Caco-2 (cell line): ENCODE results near the gene IMPG1. TPM values are rescaled to one million over a fixed set of nuclear protein-coding genes. Genes with fewer than 3 reads are reported as not detected.

ENCODE experiments used
- BruUV-seq: library from RNA; stranded (reverse); fragments of 400-500 nt; replicated peaks from 2 replicates; lab custom pipeline; 2021; lab: Mats Ljungman, UMichigan
- CTCF ChIA-PET: fragments of 300-600 bp; sonication (Branson Sonifier 250); formaldehyde crosslinking; loops from one replicate; lab custom pipeline; 2022; ENCODE audit warnings: antibody characterized with exemption; lab: Charles Lee
- POLR2A ChIA-PET: fragments of 300-600 bp; sonication (Branson Sonifier 250); formaldehyde crosslinking; loops from one replicate; lab custom pipeline; 2022; ENCODE audit warnings: antibody characterized with exemption; lab: Charles Lee
- DNase-seq, 2 experiments: peaks; one replicate each; pipeline versions ENCODE4 v3.0.0 to v3.0.0-alpha.2; 2020 to 2022
- H3K27me3 ChIP-seq: replicated peaks from 2 replicates; pipeline ENCODE4 v1.6.0; 2011; ENCODE audit warnings: low read length; ENCODE audit not compliant: control insufficient read depth, insufficient read depth
- H3K36me3 ChIP-seq: 2 replicates; pipeline ENCODE4 v1.5.1; 2011; ENCODE audit warnings: low read length; ENCODE audit not compliant: control insufficient read depth, insufficient read depth
- H3K4me1 ChIP-seq: fragments of 250-450 bp; sonication (Bioruptor Pico); 2 replicates; pipeline ENCODE4 v1.5.1; 2020; ENCODE audit warnings: mild to moderate bottlenecking
- H3K4me3 ChIP-seq: 2 replicates; pipeline ENCODE4 v1.5.1; 2011; ENCODE audit warnings: low read depth, mild to moderate bottlenecking, control low read depth, low read length
- H3K9me3 ChIP-seq: fragments of 250-450 bp; sonication (Bioruptor Pico); 2 replicates; pipeline ENCODE4 v1.5.1; 2020; ENCODE audit warnings: mild to moderate bottlenecking, moderate library complexity
- H3K27ac Mint-ChIP-seq: one replicate; pipeline ENCODE4 v1.8.0; 2022; ENCODE audit warnings: mixed read lengths; ENCODE audit not compliant: unreplicated experiment
- H3K27me3 Mint-ChIP-seq: one replicate; pipeline ENCODE4 v1.8.0; 2022; ENCODE audit warnings: mixed read lengths; ENCODE audit not compliant: insufficient read depth, unreplicated experiment
- H3K36me3 Mint-ChIP-seq: one replicate; pipeline ENCODE4 v1.8.0; 2022; ENCODE audit warnings: mild to moderate bottlenecking, mixed read lengths; ENCODE audit not compliant: insufficient read depth, unreplicated experiment
- H3K4me1 Mint-ChIP-seq: one replicate; pipeline ENCODE4 v1.8.0; 2022; ENCODE audit warnings: low read depth, mixed read lengths; ENCODE audit not compliant: unreplicated experiment
- H3K4me3 Mint-ChIP-seq: one replicate; pipeline ENCODE4 v1.8.0; 2022; ENCODE audit warnings: mild to moderate bottlenecking, moderate library complexity, mixed read lengths; ENCODE audit not compliant: unreplicated experiment
- H3K9me3 Mint-ChIP-seq: one replicate; pipeline ENCODE4 v1.8.0; 2022; ENCODE audit warnings: mixed read lengths; ENCODE audit not compliant: unreplicated experiment
- CTCF ChIP-seq, 2 experiments: fragments of 200-600 bp in 1 of 2; IDR thresholded peaks; 1 replicate in 1 of 2; 2 replicates in 1 of 2; pipeline versions ENCODE4 v1.5.1 to v1.8.0; 2011 to 2022; ENCODE audit warnings: antibody characterized with exemption in 1 of 2, control low read depth in 1 of 2, inconsistent platforms in 1 of 2, low read depth in 1 of 2, low read length in 1 of 2, mild to moderate bottlenecking in 1 of 2, moderate library complexity in 1 of 2; ENCODE audit not compliant: insufficient read depth in 1 of 2, severe bottlenecking in 1 of 2, unreplicated experiment in 1 of 2
- intact Hi-C: fragments of 100-400 bp; cut with micrococcal nuclease; formaldehyde crosslinking; loops from one replicate; pipeline ENCODE4 v1.10.0; 2022; ENCODE audit not compliant: unreplicated experiment
- total RNA-seq: library from RNA; stranded (reverse); gene quantifications from 2 replicates; pipeline ENCODE4 v1.2.3, GENCODE V29; 2022

The IMPG1 gene
- total RNA-seq, 1 experiment from 2014 or later = not detected

DNA sequence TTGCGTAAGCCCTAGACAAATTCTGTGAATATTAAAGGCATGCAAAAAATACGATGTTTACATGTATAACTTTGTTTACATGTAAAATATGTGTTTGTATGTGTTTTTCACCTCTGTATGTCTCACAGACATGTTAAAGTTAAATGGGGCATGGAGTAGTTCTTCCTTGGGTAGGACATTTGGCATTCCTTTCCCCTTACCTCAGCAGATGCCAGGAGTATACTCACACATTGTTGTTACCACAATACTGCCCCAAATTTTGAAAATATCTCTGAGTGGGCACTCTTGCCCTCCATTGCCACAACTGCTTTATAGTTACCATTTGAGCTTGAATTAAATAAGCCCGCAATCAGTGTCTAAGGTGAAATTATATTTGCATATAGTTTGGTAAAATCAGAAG lies 175.9 kb downstream of the IMPG1 start:
- H3K4me1 Mint-ChIP-seq = no peaks in the 10 kb centered on the region
- no peaks in the 10 kb centered on the region for H3K27me3 Mint-ChIP-seq
- H3K4me3 Mint-ChIP-seq = no peak overlapping the region
- Histone ChIP-seq H3K9me3 (no peaks in the 10 kb centered on the region), H3K4me1 (no peaks in the 10 kb centered on the region), H3K27me3 (no peaks in the 10 kb centered on the region), H3K4me3 (no peak overlapping the region), H3K36me3 (no peaks in the 10 kb centered on the region)
- peaks cover 4% of the 10 kb centered on the region for H3K36me3 Mint-ChIP-seq
- no peaks in the 10 kb centered on the region for H3K9me3 Mint-ChIP-seq
- intact Hi-C loops = no loop called here
- no peak for TF ChIP-seq CTCF (IDR thresholded peaks at IDR 0.05; ENCODE audit: insufficient read depth in 1 of 2, low read depth in 1 of 2, low read length in 1 of 2, severe bottlenecking in 1 of 2, unreplicated experiment in 1 of 2)
- H3K27ac Mint-ChIP-seq = no peak overlapping the region
- DNase-seq = no peak
- no TSS peak for BruUV-seq
- CTCF ChIA-PET = no interaction called here
- POLR2A ChIA-PET = no interaction called here

DNA sequence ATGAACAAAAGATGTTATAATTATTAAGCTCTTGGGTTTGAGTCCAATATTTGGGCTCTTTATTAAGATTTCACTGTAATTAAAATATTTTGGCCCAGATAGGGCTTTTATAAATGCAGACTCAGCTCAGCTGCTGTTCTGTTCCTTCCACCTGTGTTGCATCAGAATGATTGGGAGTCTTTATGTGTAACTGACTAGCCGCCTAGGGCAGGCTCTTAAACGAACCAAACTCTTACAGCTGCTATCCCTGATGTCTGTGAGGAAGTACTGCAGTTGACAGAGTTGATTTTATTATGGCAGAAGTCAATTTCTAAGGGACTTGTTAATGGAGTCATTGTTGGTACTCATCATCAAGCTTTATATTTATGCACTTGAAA lies 178.7 kb downstream of the IMPG1 start:
- Histone ChIP-seq H3K36me3 (no peaks in the 10 kb centered on the region), H3K4me1 (no peaks in the 10 kb centered on the region), H3K27me3 (no peaks in the 10 kb centered on the region), H3K4me3 (no peak overlapping the region), H3K9me3 (no peaks in the 10 kb centered on the region)
- Mint-ChIP-seq H3K27ac (no peak overlapping the region), H3K9me3 (no peaks in the 10 kb centered on the region), H3K4me3 (no peak overlapping the region), H3K4me1 (no peaks in the 10 kb centered on the region), H3K27me3 (no peaks in the 10 kb centered on the region), H3K36me3 (peaks cover 11% of the 10 kb centered on the region)
- TF ChIP-seq CTCF (IDR thresholded peaks at IDR 0.05; ENCODE audit: insufficient read depth in 1 of 2, low read depth in 1 of 2, low read length in 1 of 2, severe bottlenecking in 1 of 2, unreplicated experiment in 1 of 2) = no peak
- no peak for DNase-seq
- CTCF ChIA-PET = interaction anchor here (1.2 to 1.8 kb wide), 5 partner anchors 12 to 457 kb away, joined by 3 to 13 read pairs (median 6); no protein-coding TSS in a partner anchor
- POLR2A ChIA-PET = no interaction called here
- no TSS peak for BruUV-seq
- intact Hi-C loops = loop anchor here (1.0 to 2.0 kb wide), 2 partner anchors 39 to 457 kb away; no protein-coding TSS in a partner anchor

- Mint-ChIP-seq H3K9me3 (no peaks in the 10 kb centered on the region), H3K27ac (no peak overlapping the region), H3K4me3 (no peak overlapping the region), H3K27me3 (no peaks in the 10 kb centered on the region), H3K4me1 (no peaks in the 10 kb centered on the region), H3K36me3 (peaks cover 7% of the 10 kb centered on the region)
- Histone ChIP-seq H3K4me1 (no peaks in the 10 kb centered on the region), H3K36me3 (no peaks in the 10 kb centered on the region), H3K27me3 (no peaks in the 10 kb centered on the region), H3K9me3 (no peaks in the 10 kb centered on the region), H3K4me3 (no peak overlapping the region)
- BruUV-seq = no TSS peak
- intact Hi-C loops = loop anchor here (1.0 to 2.0 kb wide), 2 partner anchors 39 to 458 kb away; no protein-coding TSS in a partner anchor
- ChIA-PET POLR2A (no interaction called here), CTCF (interaction anchor here (0.7 to 1.8 kb wide), 8 partner anchors 11 to 458 kb away, joined by 3 to 13 read pairs (median 4); no protein-coding TSS in a partner anchor)
- DNase-seq = peak in 1 of 2 experiments; percentile 53
- peak; percentile 52 to 53 for TF ChIP-seq CTCF (IDR thresholded peaks at IDR 0.05; ENCODE audit: insufficient read depth in 1 of 2, low read depth in 1 of 2, low read length in 1 of 2, severe bottlenecking in 1 of 2, unreplicated experiment in 1 of 2)
Measured at GRCh38 chr6:75893058-75893775, 179.2 kb downstream of the IMPG1 start.
